GM12872 (cell line): ENCODE data around the gene CDHR1.

ENCODE experiments used
- CTCF ChIP-seq: IDR thresholded peaks from 3 replicates; pipeline ENCODE4 v1.5.1; 2011; ENCODE audit warnings: low read depth, mild to moderate bottlenecking, low read length, moderate library complexity; ENCODE audit not compliant: insufficient read depth

Gene CDHR1

DNA sequence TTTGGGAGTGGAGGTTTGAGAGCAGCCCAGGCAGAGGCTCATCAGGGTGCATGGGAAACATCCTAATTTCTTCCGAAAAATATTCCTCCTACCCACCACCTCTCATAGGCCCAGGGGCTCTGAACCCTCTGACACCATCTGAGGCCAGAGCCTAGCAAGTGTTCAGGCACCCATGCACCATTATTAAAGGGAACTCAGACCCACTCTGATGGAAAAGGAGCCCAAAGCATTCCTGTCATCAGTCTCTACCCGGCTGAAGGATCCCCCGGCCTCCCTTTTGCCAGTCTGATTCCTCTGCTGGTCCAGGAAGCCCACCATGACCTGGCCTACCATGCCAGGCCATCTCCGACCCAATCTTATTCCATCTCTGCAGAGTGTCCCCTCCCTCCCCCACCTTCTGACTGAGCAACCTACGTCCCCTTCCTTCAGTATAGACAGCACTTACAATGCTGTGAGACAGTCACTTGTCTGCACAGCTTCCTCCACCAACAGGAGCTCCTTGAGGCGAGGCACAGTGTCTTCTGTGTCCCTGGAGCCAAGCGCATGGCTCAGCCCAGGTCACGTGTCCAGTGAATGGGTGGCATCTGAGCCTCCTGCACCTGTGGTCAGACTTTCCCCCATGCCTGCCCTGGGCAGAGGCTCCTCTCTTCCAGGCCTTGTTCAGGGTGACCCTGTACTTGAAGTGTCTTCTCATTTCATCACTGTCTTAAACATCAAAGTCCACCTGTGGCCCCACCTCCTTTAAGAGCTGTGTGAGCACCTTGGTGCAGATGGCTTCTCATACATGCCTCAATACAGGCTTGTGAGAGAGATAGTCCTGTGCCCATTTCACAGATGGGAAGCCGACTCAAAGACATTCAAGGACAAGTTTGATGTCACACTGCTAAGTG, 21.6 kb upstream of the CDHR1 start:
- TF ChIP-seq CTCF: no peak

- TF ChIP-seq CTCF: no peak
Observed at GRCh38 chr10:84173501-84173929, 20.8 kb upstream of the CDHR1 start, which contains the start of gene GPR15LG. GPR15LG (plus strand) TSS chr10:84173801; CDS start chr10:84173852, 51 bp downstream.

DNA sequence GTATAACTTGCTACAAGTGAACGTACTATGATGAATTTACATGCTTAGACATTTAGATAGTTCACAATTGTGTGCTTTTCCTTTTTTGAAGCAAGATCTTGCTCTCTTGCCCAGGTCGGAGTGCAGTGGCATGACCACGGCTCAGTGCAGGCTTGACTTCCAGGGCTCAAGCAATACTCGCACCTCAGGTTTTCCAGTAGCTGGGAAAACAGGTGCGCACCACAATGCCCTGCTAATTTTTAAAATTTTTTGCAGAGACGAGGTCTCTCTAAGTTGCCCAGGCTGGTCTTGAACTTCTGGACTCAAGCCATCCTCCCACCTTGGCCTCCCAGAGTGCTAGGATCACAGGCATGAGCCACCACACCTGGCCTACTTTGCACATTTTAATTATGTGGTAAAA, 18.9 kb upstream of the CDHR1 start:
- TF ChIP-seq CTCF: no peak

GRCh38 chr10:84176351-84176750, 18.0 kb upstream of the CDHR1 start:
- no peak for TF ChIP-seq CTCF

GRCh38 chr10:84176836-84177474, 17.4 kb upstream of the CDHR1 start:
- TF ChIP-seq CTCF: no peak

- TF ChIP-seq CTCF: no peak
Observed at GRCh38 chr10:84177541-84178141, 16.7 kb upstream of the CDHR1 start.

- no peak for TF ChIP-seq CTCF
Observed at GRCh38 chr10:84178160-84178609, 16.2 kb upstream of the CDHR1 start.
